ENCODE results near the gene SBK1.

DNA sequence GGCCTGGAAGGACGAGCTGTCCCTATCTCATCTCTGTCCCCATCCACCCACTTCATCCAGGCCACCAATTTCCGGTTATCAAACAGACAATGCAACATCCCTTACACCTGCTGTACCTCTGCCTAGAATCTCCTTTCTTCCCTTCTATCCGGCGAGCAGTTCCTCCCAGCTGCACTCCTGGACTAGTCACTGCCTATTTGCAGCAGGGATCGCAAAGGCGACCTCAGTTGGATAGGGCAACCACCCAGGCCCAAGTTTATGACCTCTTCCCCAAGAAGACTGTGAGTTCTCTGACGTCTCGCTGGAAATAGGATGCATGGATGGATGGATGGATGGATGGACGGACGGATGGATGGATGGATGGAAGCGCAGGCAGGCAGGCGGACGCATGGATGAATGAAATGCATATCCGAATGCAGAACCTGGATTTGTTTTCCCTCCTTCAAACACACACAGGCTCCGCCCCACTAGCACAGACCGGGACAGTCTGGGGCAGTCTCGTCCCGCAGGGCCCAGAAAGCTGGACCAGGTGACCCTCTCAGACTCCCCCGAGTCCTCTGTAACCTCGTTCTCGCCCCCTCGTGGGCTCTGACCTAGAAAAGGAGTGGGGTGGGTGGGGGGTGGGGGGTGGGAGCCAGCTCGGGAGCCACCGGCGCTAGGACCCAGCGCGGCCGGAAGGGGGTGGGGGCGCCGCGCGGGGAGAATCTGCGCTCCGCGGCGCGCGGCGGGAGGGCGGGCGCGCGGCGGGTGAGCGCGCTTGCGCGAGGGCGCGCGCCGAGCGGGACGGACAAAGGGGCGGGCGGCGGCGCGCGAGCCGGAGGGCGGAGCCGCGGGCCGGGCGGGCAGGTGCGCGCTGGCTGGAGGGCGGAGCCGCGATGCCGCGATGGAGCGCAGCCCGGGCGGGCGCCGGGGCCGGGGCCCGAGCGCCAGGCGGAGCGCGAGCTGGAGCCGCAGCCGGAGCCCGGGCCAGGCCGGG lies at the start of gene SBK1:
- TF ChIP-seq, protein P1, sequence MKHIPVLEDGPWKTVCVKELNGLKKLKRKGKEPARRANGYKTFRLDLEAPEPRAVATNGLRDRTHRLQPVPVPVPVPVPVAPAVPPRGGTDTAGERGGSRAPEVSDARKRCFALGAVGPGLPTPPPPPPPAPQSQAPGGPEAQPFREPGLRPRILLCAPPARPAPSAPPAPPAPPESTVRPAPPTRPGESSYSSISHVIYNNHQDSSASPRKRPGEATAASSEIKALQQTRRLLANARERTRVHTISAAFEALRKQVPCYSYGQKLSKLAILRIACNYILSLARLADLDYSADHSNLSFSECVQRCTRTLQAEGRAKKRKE (CRISPR knock-in tag; IDR thresholded peaks at IDR 0.05; ENCODE audit: low read depth) = no peak
- TF ChIP-seq KDM1A (IDR thresholded peaks at IDR 0.05; ENCODE audit: low read depth) (no peak), HDAC2 (IDR thresholded peaks at IDR 0.05) (no peak), ZFP36 (IDR thresholded peaks at IDR 0.05; ENCODE audit: borderline replicate concordance, partially characterized antibody) (no peak), MYC (IDR thresholded peaks at IDR 0.05; ENCODE audit: borderline replicate concordance, low read length) (no peak), EP300 (IDR thresholded peaks at IDR 0.05) (no peak), RAD21 (conservative IDR thresholded peaks at IDR 0.05 in 1 of 2, IDR thresholded peaks at IDR 0.05 in 1 of 2) (no peak), ZC3H11A (IDR thresholded peaks at IDR 0.05) (no peak)
- TF ChIP-seq, protein P2, sequence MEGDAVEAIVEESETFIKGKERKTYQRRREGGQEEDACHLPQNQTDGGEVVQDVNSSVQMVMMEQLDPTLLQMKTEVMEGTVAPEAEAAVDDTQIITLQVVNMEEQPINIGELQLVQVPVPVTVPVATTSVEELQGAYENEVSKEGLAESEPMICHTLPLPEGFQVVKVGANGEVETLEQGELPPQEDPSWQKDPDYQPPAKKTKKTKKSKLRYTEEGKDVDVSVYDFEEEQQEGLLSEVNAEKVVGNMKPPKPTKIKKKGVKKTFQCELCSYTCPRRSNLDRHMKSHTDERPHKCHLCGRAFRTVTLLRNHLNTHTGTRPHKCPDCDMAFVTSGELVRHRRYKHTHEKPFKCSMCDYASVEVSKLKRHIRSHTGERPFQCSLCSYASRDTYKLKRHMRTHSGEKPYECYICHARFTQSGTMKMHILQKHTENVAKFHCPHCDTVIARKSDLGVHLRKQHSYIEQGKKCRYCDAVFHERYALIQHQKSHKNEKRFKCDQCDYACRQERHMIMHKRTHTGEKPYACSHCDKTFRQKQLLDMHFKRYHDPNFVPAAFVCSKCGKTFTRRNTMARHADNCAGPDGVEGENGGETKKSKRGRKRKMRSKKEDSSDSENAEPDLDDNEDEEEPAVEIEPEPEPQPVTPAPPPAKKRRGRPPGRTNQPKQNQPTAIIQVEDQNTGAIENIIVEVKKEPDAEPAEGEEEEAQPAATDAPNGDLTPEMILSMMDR (IDR thresholded peaks at IDR 0.05) = no peak
- TF ChIP-seq, protein P3, sequence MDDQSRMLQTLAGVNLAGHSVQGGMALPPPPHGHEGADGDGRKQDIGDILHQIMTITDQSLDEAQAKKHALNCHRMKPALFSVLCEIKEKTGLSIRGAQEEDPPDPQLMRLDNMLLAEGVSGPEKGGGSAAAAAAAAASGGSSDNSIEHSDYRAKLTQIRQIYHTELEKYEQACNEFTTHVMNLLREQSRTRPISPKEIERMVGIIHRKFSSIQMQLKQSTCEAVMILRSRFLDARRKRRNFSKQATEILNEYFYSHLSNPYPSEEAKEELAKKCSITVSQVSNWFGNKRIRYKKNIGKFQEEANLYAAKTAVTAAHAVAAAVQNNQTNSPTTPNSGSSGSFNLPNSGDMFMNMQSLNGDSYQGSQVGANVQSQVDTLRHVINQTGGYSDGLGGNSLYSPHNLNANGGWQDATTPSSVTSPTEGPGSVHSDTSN (IDR thresholded peaks at IDR 0.05) = no peak
